Activated CD4-positive, CD25-positive, alpha-beta regulatory T cell treated with anti-CD3 and anti-CD28 coated beads, Interleukin-2, amount 50 U/mL, for 72 hours (primary cell): ENCODE measurements around the gene GNAI2.
"Not testable (repeated sequence)": the region's sequence is repeated elsewhere in the genome, so short reads cannot be mapped to it uniquely, and the experiment has no call there.

Experiments
- DNase-seq: peaks from one replicate; pipeline ENCODE4 v3.0.0; 2021

Gene GNAI2

GRCh38 chr3:50248387-50248786, 12.4 kb downstream of the GNAI2 start:
- no peak for DNase-seq

DNA sequence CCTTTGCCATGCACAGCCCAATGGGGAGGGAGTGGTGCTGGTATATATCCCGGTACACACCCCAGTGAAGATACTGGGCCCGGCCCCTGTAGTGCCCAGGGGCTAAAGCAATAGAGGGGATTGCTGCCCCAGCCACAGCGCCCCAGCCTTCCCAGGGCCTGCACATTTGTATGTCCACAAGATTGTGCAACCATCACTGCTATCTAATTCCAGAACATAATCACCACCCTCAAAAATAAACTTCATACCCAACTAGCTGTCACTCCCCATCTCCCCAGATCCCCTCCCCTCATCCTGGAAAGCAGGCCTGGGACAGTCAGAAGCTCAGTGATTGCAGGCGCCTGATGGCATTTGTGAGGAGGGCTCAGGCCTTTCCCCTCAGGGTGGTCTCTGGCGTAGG, 13.5 kb downstream of the GNAI2 start:
- DNase-seq, result no peak

DNA sequence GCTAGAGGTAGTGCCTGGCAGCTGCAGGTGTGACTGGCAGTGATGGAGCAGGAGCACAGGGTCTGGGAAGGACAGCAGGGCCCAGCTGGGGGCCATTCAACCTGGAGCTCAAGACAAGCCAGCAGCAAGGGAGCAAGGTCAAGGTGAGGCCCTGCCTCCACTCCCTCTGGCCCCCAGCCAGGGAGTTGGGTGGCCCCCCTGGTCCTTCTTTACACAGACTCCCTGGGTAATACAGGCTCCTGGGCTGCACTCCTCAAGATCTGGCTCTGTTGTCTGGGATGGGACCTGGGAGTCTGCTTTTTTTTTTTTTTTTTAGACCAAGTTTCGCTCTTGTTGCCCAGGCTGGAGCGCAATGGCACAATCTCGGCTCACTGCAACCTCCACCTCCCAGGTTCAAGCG, 14.5 kb downstream of the GNAI2 start:
- no peak for DNase-seq

DNA sequence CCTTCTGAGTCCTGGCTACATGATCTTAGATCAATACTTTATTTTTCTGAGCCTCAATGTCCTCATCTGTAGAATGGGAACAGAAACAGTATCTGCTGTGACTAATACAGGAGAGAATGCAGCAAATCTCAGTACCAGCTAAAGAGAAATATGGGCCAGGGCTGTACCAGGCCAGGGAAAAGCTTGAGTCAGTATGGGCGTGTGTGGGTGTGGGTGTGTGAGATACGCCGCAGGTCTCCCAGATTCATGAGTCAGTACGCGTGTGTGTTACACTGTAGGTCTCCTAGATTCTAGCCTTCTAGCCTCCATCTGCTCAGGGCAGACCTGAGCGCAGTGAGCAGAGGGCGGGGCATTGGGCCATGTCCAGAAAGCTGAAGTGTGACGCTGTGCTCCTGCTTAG, 15.2 kb downstream of the GNAI2 start:
- no peak for DNase-seq

DNA sequence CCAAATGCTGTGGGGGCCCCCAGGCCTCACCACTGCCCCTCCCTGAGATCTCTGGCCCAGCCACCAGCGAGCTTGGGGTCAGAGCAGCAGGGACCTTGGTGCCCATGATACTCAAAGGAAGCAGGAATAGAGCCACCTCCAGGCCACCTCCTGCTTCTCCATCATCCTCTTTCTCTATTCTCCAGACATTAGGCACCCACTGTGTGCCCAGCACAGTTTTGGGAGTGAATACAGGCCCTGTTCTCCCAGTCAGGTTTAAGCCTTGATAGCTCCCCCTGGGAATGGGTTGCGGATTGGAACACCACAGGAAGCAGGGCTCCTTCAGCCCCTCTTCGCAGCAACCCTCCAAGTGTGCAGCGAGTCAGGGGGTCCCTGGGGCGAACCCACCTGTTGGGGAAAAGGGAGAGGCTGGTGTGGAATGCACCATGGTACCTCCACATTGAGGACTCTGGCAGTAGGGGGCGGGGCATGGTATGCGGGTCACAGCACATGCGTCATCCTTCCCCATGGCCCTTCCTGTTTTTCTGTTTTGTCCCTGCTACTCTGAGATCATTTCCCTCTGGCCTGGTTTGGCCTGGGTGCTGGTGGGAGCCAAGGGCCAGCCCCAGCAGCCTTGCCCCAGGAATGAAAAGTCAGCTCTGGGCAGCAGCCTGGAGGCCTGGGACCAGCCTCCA, 18.7 kb downstream of the GNAI2 start:
- no peak for DNase-seq

DNA sequence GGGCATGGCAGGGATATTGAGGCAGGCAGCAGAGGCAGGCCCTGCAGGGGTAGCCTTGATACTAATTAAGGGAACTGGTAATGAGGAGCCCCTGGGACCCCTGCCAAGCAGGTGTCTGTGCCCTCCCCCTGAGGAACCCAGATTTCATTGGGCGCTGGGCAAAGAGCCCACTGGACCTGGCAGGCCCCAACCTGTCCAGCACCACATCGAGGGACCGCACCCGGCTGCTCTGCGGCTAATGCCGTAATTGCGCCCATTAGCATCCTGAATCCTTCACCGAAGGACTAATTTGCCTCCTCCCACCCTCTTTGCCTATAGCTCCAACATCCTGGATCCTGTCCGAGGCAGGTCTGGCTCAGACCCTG, 19.2 kb downstream of the GNAI2 start:
- no peak for DNase-seq

GRCh38 chr3:50256978-50257890, 21.2 kb downstream of the GNAI2 start:
- DNase-seq, result peak; percentile 57

- no peak for DNase-seq
Observed at GRCh38 chr3:50258029-50258680, 22.2 kb downstream of the GNAI2 start.

GRCh38 chr3:50258979-50259378, 23.0 kb downstream of the GNAI2 start:
- no peak for DNase-seq

- no peak for DNase-seq
Observed at GRCh38 chr3:50259432-50260026, 23.5 kb downstream of the GNAI2 start.

DNA sequence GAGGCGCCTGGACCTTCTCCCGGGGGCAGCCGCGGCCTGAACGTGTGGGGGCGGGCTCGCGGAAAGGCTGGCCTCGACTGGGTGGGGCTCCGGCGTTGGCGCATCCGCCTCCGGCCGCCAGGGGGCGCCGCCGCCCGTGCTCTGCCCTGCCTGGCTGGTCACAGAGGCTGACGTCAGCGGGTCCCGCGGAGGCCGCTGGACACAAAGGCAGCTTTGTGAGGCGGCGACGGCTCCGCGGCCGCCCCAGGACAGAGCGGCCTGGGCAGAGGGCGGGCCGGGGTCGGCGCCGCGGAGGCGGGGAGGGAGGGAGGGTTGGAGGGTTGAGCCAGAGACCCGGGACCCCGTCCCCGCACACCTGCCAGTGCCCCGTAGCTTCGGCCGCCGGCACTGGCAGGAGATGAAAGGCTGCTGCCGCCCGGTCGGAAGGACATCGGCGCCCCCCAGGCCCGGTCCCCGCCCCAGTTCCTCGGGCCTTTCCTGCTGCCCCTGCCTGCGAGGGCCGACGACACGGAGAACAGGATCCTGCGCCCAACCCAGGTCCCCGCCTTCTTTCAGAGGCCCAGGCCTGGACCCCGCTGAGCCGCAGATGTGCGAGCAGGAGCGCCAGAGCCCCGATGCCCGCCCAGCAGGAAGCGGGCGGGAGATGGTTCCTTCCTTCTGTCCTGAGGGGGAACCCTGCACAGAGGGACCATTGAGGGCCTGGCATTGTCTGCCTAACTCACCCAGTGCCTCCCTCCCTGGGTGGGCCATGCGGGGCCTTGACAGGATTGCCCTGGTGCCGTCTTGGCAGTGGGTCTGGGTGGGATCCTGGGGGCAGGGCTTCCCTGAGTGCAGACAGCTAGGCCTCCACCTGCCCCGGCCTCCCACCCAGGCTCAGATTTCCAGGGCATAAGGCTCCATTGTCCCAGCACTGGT, 24.3 kb downstream of the GNAI2 start:
- DNase-seq, result peak; percentile 92

GRCh38 chr3:50260942-50261441, 25.0 kb downstream of the GNAI2 start:
- no peak for DNase-seq

- no peak for DNase-seq
Observed at GRCh38 chr3:50261505-50261904, 25.5 kb downstream of the GNAI2 start.

DNA sequence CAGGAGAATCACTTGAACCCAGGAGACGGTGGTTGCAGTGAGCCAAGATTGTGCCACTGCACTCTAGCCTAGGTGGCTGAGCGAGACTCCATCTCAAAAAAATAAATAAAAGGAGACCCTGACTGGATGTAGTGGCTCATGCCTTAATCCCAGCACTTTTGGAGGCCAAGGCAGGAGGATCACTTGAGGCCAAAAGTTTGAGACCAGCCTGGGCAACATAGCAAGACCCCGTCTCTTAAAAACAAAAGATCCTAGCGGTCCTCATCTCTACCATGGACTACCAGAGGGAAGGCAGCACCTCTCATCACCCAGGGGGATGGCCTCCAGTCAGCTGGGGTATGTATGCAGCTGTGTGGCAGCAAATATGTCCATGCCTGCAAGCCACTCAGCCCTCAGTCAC, 26.2 kb downstream of the GNAI2 start:
- DNase-seq, result not testable (repeated sequence)

DNA sequence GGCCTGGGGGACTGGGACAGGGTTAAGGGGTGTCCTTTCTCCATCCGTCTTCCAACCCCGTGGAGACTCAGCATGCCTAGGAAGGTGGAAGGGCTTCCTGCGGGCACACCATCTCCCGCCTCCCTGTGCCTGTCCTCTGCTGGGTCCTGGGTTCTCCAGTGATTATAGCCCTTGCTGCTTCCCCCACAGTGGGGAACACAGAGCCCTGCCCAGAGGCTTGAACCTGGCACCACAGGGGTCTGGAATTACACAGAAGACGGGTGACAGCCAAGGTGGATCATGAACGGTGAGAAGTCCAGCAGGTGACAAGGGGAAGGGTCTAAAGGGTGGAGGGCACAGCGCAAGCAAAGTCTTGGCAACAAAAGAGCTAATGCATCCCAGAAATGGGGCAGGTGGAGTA, 26.8 kb downstream of the GNAI2 start:
- DNase-seq, result no peak

- no peak for DNase-seq
Observed at GRCh38 chr3:50263478-50264382, 27.7 kb downstream of the GNAI2 start.

DNA sequence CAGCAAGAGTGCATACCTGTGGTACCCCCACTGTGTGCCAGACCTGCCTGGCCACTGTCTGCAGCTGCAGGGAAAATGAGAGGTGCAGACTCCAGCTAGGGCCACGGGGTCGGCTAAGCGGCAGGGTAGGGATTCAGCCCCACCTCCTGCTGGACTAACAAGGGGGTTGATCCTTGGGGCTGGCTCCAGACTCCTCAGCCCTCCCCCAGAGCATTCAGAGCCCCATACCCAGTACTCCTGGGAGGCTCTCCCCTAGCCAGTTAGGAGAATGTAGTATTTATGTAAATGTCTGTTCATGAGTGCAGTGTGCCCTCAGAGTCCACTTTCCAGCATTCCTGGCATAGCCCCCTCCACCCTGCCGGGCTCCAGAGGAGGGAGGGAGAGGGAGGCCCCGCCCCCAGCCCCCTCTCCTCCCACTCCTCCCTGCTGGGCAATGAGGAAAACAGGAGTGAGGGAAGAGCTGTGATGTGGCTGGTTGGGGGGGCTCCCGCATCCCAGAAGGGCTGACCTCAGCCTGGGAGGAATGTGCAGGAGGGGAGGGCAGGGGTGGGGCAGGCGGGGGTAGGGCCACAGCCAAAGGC, 28.5 kb downstream of the GNAI2 start:
- no peak for DNase-seq

DNA sequence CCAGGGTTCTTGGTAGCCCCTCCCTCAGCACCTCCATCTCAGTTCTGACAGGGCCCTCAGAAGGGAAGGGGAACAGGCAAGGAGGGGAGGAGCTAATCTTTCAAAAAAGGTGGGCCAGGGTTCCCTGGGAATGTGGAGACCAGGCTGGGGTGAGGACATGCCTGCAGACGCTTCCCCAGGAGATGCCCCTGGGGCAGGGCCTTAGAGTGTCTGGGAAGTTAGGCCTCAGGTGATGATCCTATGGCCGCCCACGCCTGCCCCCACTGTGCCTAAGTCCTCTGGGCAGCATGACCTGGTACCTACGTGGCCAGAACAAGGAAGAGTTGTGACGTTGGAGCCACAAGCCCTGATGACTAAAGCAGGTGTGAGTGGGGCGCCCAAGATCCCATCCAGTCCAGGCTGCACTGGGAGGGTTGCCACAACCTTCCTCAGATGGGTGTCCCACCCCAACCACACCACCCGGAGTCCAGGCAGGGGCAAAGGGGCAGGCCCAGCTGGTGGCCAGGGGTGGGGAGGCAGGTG, 29.0 kb downstream of the GNAI2 start:
- no peak for DNase-seq

DNA sequence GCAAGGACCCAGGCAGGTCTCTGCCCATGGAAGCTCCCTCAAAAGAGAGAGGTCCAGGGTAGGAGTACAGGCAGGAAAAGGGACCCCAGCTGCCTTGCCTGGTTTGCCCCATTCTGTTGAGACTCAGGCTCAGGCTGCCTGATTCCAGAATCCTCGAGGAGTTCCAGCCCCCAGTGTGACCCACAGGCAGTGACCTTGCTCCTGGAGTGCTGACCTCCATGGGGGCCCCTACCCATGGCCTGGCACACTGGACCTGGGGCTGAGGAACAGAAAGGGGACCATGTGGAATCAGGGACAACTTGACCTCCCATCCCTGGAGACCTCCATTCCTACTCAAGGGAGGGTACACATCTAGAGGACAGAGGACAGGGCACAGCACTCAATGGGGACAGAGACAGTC, 29.6 kb downstream of the GNAI2 start:
- DNase-seq, result no peak

DNA sequence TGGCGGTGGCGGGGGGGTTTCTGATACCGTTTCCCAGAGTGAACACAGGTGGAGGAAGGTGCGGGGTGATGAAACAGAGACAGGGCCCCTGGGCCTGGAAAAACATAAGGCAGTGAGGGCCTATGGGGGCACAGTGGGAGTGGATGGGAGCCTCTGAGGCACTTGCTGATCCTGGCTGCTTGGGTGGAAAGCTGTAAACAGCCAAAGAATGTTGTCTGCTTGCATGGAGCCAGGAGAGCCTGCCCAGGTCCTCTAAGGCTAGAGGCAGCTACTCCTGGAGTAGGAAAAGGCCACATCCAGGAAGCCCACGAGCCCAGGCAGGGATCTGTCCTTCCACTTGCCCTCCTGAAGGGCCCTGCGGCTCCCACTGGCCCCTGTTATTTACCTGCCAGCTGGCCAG, 30.0 kb downstream of the GNAI2 start:
- no peak for DNase-seq
